Vagina (tissue), 2 donors: Measurements from ENCODE around the gene SLC36A2. TPM values are rescaled to one million over a fixed set of nuclear protein-coding genes. Genes with fewer than 3 reads are reported as not detected.

Experiments
- DNase-seq, 2 donors: peaks; one replicate each; pipeline ENCODE4 v3.0.0-alpha.2; 2017; ENCODE audit errors: extremely low spot score in 2 of 2
- H3K27ac ChIP-seq: fragments of 200-600 bp; sonication (generic); one replicate; pipeline ENCODE4 v1.5.1; 2019
- H3K27me3 ChIP-seq: fragments of 200-600 bp; sonication (generic); one replicate; pipeline ENCODE4 v1.5.1; 2019
- H3K36me3 ChIP-seq, 2 donors: fragments of 200-600 bp; sonication (generic); one replicate each; pipeline ENCODE4 v1.5.1; 2017 to 2019
- H3K4me1 ChIP-seq: fragments of 200-600 bp; sonication (generic); one replicate; pipeline ENCODE4 v1.5.1; 2019
- H3K4me3 ChIP-seq, 2 donors: fragments of 200-600 bp; sonication (generic); 1 replicate in 1 of 2; 2 replicates in 1 of 2; pipeline ENCODE4 v1.5.1; 2016 to 2019
- H3K9me3 ChIP-seq: fragments of 200-600 bp; sonication (generic); one replicate; pipeline ENCODE4 v1.5.1; 2019
- CTCF ChIP-seq, 3 experiments: fragments of 450-650 bp in 2 of 3; fragments of 200-600 bp in 1 of 3; sonication (generic) in 1 of 3; IDR thresholded peaks; one replicate each; pipeline ENCODE4 v1.5.1; 2017 to 2019; ENCODE audit warnings: antibody characterized with exemption in 3 of 3, mild to moderate bottlenecking in 2 of 3, moderate library complexity in 2 of 3
- POLR2A ChIP-seq, 2 donors: fragments of 450-650 bp; IDR thresholded peaks; one replicate each; pipeline ENCODE4 v1.6.1; 2017; ENCODE audit warnings: antibody characterized with exemption in 2 of 2, mild to moderate bottlenecking in 2 of 2, moderate library complexity in 2 of 2
- POLR2AphosphoS5 ChIP-seq, 2 donors: sonication (generic); formaldehyde crosslinking; IDR thresholded peaks; one replicate each; pipeline ENCODE4 v1.9.0; 2017; ENCODE audit warnings: antibody characterized with exemption in 2 of 2, mild to moderate bottlenecking in 2 of 2, low read depth in 1 of 2; ENCODE audit not compliant: insufficient read depth in 1 of 2
- intact Hi-C: fragments of 100-400 bp; cut with DNase I; formaldehyde crosslinking; loops from one replicate; pipeline ENCODE4 v1.15.1; 2023
- total RNA-seq: library from RNA; depleted of rRNA; stranded (reverse); fragments of >200 nt; gene quantifications from one replicate; pipeline ENCODE4 v1.2.3, GENCODE V29; 2016

SLC36A2 gene
- total RNA-seq, 1 donor from 2014 or later, result not detected

GRCh38 chr5:151359391-151359790, 12.0 kb upstream of the SLC36A2 start:
- H3K27ac ChIP-seq, result no peak overlapping the region
- H3K4me1 ChIP-seq, result no peaks in the 10 kb centered on the region
- intact Hi-C loops, result no loop called here
- no peak overlapping the region for H3K4me3 ChIP-seq
- TF ChIP-seq CTCF (IDR thresholded peaks at IDR 0.05) (no peak), POLR2A (IDR thresholded peaks at IDR 0.05) (no peak), POLR2AphosphoS5 (IDR thresholded peaks at IDR 0.05; ENCODE audit: insufficient read depth in 1 of 2, low read depth in 1 of 2) (no peak)
- no peak for DNase-seq
- H3K9me3 ChIP-seq, result no peaks in the 10 kb centered on the region
- H3K27me3 ChIP-seq, result no peaks in the 10 kb centered on the region
- H3K36me3 ChIP-seq, result no peaks in the 10 kb centered on the region

- Histone ChIP-seq H3K36me3 (no peaks in the 10 kb centered on the region), H3K4me3 (no peak overlapping the region), H3K4me1 (no peaks in the 10 kb centered on the region), H3K27me3 (no peaks in the 10 kb centered on the region), H3K9me3 (no peaks in the 10 kb centered on the region), H3K27ac (no peak overlapping the region)
- no peak for TF ChIP-seq CTCF (IDR thresholded peaks at IDR 0.05)
- no peak for TF ChIP-seq POLR2A (IDR thresholded peaks at IDR 0.05)
- no peak for DNase-seq
- intact Hi-C loops, result no loop called here
Measured at GRCh38 chr5:151357792-151358191, 10.4 kb upstream of the SLC36A2 start.

- no peaks in the 10 kb centered on the region for H3K36me3 ChIP-seq
- H3K27ac ChIP-seq, result no peak overlapping the region
- no peaks in the 10 kb centered on the region for H3K9me3 ChIP-seq
- intact Hi-C loops, result no loop called here
- no peaks in the 10 kb centered on the region for H3K4me1 ChIP-seq
- no peak for TF ChIP-seq POLR2A (IDR thresholded peaks at IDR 0.05)
- TF ChIP-seq CTCF (IDR thresholded peaks at IDR 0.05), result no peak
- TF ChIP-seq POLR2AphosphoS5 (IDR thresholded peaks at IDR 0.05; ENCODE audit: insufficient read depth in 1 of 2, low read depth in 1 of 2), result no peak
- no peak overlapping the region for H3K4me3 ChIP-seq
- DNase-seq, result no peak
- no peaks in the 10 kb centered on the region for H3K27me3 ChIP-seq
Measured at GRCh38 chr5:151357097-151357496, 9.7 kb upstream of the SLC36A2 start.

GRCh38 chr5:151351671-151352070, 4.3 kb upstream of the SLC36A2 start:
- intact Hi-C loops, result no loop called here
- TF ChIP-seq POLR2A (IDR thresholded peaks at IDR 0.05), result no peak
- no peak for TF ChIP-seq CTCF (IDR thresholded peaks at IDR 0.05)
- TF ChIP-seq POLR2AphosphoS5 (IDR thresholded peaks at IDR 0.05; ENCODE audit: insufficient read depth in 1 of 2, low read depth in 1 of 2), result no peak

GRCh38 chr5:151348789-151349188, 1.4 kb upstream of the SLC36A2 start:
- no peaks in the 10 kb centered on the region for H3K4me1 ChIP-seq
- DNase-seq, result no peak
- H3K27ac ChIP-seq, result no peak overlapping the region
- H3K9me3 ChIP-seq, result no peaks in the 10 kb centered on the region
- no peak overlapping the region for H3K4me3 ChIP-seq
- TF ChIP-seq POLR2A (IDR thresholded peaks at IDR 0.05) (no peak), CTCF (IDR thresholded peaks at IDR 0.05) (no peak), POLR2AphosphoS5 (IDR thresholded peaks at IDR 0.05; ENCODE audit: insufficient read depth in 1 of 2, low read depth in 1 of 2) (no peak)
- intact Hi-C loops, result no loop called here
- H3K36me3 ChIP-seq, result no peaks in the 10 kb centered on the region
- no peaks in the 10 kb centered on the region for H3K27me3 ChIP-seq

More at GRCh38 chr5:151351671-151352070, 4.3 kb upstream of the SLC36A2 start:
- no peak overlapping the region for H3K27ac ChIP-seq
- H3K4me1 ChIP-seq, result no peaks in the 10 kb centered on the region
- no peaks in the 10 kb centered on the region for H3K27me3 ChIP-seq
- H3K9me3 ChIP-seq, result no peaks in the 10 kb centered on the region
- no peak for DNase-seq
- H3K4me3 ChIP-seq, result no peak overlapping the region
- H3K36me3 ChIP-seq, result no peaks in the 10 kb centered on the region
